Fibroblast of lung (primary cell): Measurements from ENCODE around the gene GCLC.

Experiments used
- CTCF ChIP-seq, 2 donors: IDR thresholded peaks in 1 of 2; conservative IDR thresholded peaks in 1 of 2; 1 replicate in 1 of 2; 2 replicates in 1 of 2; pipeline ENCODE4 v1.5.1; 2011 to 2012; ENCODE audit warnings: low read length in 2 of 2, control low read depth in 1 of 2, inconsistent platforms in 1 of 2, low read depth in 1 of 2, mild to moderate bottlenecking in 1 of 2
- EZH2 ChIP-seq: IDR thresholded peaks from 2 replicates; pipeline ENCODE4 v1.5.1; 2012; ENCODE audit warnings: low read length, control low read depth, mild to moderate bottlenecking; ENCODE audit errors: missing control alignments

- TF ChIP-seq CTCF (conservative IDR thresholded peaks at IDR 0.05 in 1 of 2, IDR thresholded peaks at IDR 0.05 in 1 of 2; ENCODE audit: low read depth in 1 of 2, low read length in 2 of 2) (no peak), EZH2 (no peak)
Measured at GRCh38 chr6:53584726-53585125, 39.8 kb upstream of the GCLC start.
